Neural progenitor cell (in vitro differentiated cells): ENCODE measurements around the gene ZNF790. TPM values are rescaled to one million over a fixed set of nuclear protein-coding genes. Genes with fewer than 3 reads are reported as not detected.

ENCODE experiments used
- DNase-seq: peaks from one replicate; pipeline ENCODE4 v3.0.0-alpha.2; 2016; ENCODE audit warnings: low spot score
- H2AFZ ChIP-seq: fragments of 200-600 bp; sonication (generic); replicated peaks from 2 replicates; pipeline ENCODE4 v1.6.1; 2016; ENCODE audit warnings: antibody characterized with exemption
- H3F3A ChIP-seq: fragments of 200-600 bp; sonication (generic); 2 replicates; pipeline ENCODE4 v1.6.1; 2016; ENCODE audit warnings: antibody characterized with exemption, low read depth
- H3K27ac ChIP-seq: fragments of 200-600 bp; sonication (generic); 2 replicates; pipeline ENCODE4 v1.5.1; 2016; ENCODE audit warnings: mild to moderate bottlenecking
- H3K27me3 ChIP-seq: fragments of 200-600 bp; sonication (generic); 2 replicates; pipeline ENCODE4 v1.6.1; 2016; ENCODE audit warnings: mild to moderate bottlenecking, moderate library complexity
- H3K36me3 ChIP-seq: fragments of 200-600 bp; sonication (generic); 2 replicates; pipeline ENCODE4 v1.5.1; 2016
- H3K4me1 ChIP-seq: fragments of 200-600 bp; sonication (generic); 2 replicates; pipeline ENCODE4 v1.6.1; 2016; ENCODE audit warnings: mixed run types
- H3K4me2 ChIP-seq: fragments of 200-600 bp; sonication (generic); 2 replicates; pipeline ENCODE4 v1.6.1; 2016
- H3K4me3 ChIP-seq: fragments of 200-600 bp; sonication (generic); 2 replicates; pipeline ENCODE4 v1.5.1; 2016
- H3K79me2 ChIP-seq: fragments of 200-600 bp; sonication (generic); 2 replicates; pipeline ENCODE4 v1.6.1; 2016; ENCODE audit warnings: low read depth
- H3K9ac ChIP-seq: fragments of 200-600 bp; sonication (generic); 2 replicates; pipeline ENCODE4 v1.6.1; 2016
- H3K9me3 ChIP-seq: fragments of 200-600 bp; sonication (generic); 2 replicates; pipeline ENCODE4 v1.5.1; 2016; ENCODE audit warnings: low read depth
- H4K20me1 ChIP-seq: fragments of 200-600 bp; sonication (generic); 2 replicates; pipeline ENCODE4 v1.6.1; 2016; ENCODE audit warnings: low read depth
- H3K27ac Mint-ChIP-seq: 3 replicates; pipeline ENCODE4 v1.8.0; 2021; ENCODE audit warnings: mixed read lengths
- H3K27me3 Mint-ChIP-seq: 2 replicates; pipeline ENCODE4 v1.8.0; 2022; ENCODE audit warnings: low read depth, mild to moderate bottlenecking, inconsistent platforms, moderate library complexity, mixed read lengths; ENCODE audit not compliant: insufficient read depth
- H3K36me3 Mint-ChIP-seq: 3 replicates; pipeline ENCODE4 v1.8.0; 2021; ENCODE audit warnings: mixed read lengths
- H3K4me1 Mint-ChIP-seq: 3 replicates; pipeline ENCODE4 v1.8.0; 2021; ENCODE audit warnings: mixed read lengths
- H3K4me3 Mint-ChIP-seq: 3 replicates; pipeline ENCODE4 v1.8.0; 2021; ENCODE audit warnings: mild to moderate bottlenecking, moderate library complexity, mixed read lengths
- H3K9me3 Mint-ChIP-seq: 3 replicates; pipeline ENCODE4 v1.8.0; 2020; ENCODE audit warnings: mixed read lengths
- EZH2 ChIP-seq: fragments of 200-600 bp; sonication (generic); IDR thresholded peaks from 2 replicates; pipeline ENCODE4 v1.6.1; 2017; ENCODE audit warnings: antibody characterized with exemption, mild to moderate bottlenecking, moderate library complexity
- EZH2phosphoT487 ChIP-seq: fragments of 200-600 bp; sonication (generic); IDR thresholded peaks from 2 replicates; pipeline ENCODE4 v1.6.1; 2017; ENCODE audit warnings: antibody characterized with exemption
- total RNA-seq: library from RNA; depleted of rRNA; stranded (reverse); fragments of >200 nt; gene quantifications from 2 replicates; pipeline ENCODE4 v1.2.3, GENCODE V29; 2015; ENCODE audit warnings: low replicate concordance
- TF ChIP-seq, protein P1 (sequence below): fragments of 200-600 bp; sonication (generic); IDR thresholded peaks from 2 replicates; pipeline ENCODE4 v1.5.1; 2017; ENCODE audit warnings: antibody characterized with exemption, mild to moderate bottlenecking

Gene ZNF790
- total RNA-seq, 1 donor from 2014 or later: 18.8 TPM

DNA sequence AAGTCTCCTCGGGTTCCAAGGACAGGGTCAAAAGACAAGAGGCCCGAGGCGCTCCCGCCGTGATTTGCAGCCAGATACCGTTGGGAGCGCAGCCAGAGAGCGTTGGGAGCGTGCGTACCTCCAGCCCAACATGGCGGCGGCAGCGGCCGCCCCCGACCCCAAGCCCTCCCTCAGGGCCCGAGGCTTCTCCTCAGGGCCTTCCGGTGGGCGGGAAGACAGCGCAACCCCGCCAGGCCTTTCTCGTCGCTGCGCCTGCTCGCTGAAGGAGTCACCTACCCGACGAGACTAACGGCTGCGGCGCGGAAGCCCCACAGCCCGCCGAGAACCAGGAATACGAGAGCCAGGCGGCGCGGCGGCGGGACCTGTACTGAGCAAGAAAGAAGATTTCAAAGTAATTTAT is 62.4 kb downstream of the ZNF790 start:
- Histone ChIP-seq H4K20me1 (no peaks in the 10 kb centered on the region), H3K4me2 (no peak overlapping the region), H3F3A (no peaks in the 10 kb centered on the region), H3K9me3 (peaks cover 11% of the 10 kb centered on the region), H3K27me3 (no peaks in the 10 kb centered on the region), H3K79me2 (peaks cover 22% of the 10 kb centered on the region), H2AFZ (no peak overlapping the region), H3K4me3 (no peak overlapping the region), H3K27ac (no peak overlapping the region), H3K4me1 (no peaks in the 10 kb centered on the region), H3K9ac (no peak overlapping the region), H3K36me3 (peaks cover 10% of the 10 kb centered on the region)
- DNase-seq: no peak
- H3K4me3 Mint-ChIP-seq: no peak overlapping the region
- peaks cover 23% of the 10 kb centered on the region for H3K36me3 Mint-ChIP-seq
- H3K27me3 Mint-ChIP-seq: no peaks in the 10 kb centered on the region
- peaks cover 73% of the 10 kb centered on the region for H3K9me3 Mint-ChIP-seq
- no peak overlapping the region for H3K27ac Mint-ChIP-seq
- peaks cover 12% of the 10 kb centered on the region for H3K4me1 Mint-ChIP-seq
- TF ChIP-seq EZH2phosphoT487 (no peak), EZH2 (no peak)
- TF ChIP-seq, protein P1, sequence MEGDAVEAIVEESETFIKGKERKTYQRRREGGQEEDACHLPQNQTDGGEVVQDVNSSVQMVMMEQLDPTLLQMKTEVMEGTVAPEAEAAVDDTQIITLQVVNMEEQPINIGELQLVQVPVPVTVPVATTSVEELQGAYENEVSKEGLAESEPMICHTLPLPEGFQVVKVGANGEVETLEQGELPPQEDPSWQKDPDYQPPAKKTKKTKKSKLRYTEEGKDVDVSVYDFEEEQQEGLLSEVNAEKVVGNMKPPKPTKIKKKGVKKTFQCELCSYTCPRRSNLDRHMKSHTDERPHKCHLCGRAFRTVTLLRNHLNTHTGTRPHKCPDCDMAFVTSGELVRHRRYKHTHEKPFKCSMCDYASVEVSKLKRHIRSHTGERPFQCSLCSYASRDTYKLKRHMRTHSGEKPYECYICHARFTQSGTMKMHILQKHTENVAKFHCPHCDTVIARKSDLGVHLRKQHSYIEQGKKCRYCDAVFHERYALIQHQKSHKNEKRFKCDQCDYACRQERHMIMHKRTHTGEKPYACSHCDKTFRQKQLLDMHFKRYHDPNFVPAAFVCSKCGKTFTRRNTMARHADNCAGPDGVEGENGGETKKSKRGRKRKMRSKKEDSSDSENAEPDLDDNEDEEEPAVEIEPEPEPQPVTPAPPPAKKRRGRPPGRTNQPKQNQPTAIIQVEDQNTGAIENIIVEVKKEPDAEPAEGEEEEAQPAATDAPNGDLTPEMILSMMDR: no peak

DNA sequence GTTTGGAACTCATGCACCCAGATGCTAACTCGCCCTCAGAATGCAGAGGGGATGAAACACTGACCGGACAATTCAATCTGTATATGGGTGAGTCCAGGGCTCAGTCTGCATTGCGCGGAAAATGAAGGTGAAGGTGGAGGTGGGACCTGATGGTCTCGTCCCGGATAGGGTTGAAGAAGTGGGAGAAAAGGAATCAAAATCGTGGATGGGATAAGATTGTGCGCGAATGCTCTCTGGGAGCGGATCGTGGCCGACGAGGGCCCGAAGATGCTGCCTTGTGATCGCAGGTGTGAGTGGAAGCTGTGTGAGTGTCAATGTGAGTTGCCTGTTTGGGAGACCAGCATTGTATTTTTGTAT is 65.0 kb downstream of the ZNF790 start:
- H3K4me1 ChIP-seq: no peaks in the 10 kb centered on the region
- H3K9ac ChIP-seq: no peak overlapping the region
- H3K4me1 Mint-ChIP-seq: peaks cover 12% of the 10 kb centered on the region
- H3K4me3 Mint-ChIP-seq: peak overlapping the region; percentile 98
- peaks cover 22% of the 10 kb centered on the region for H3K36me3 ChIP-seq
- H4K20me1 ChIP-seq: no peaks in the 10 kb centered on the region
- H3K27ac Mint-ChIP-seq: no peak overlapping the region
- peak overlapping the region; percentile 97 for H3K4me2 ChIP-seq
- no peak for DNase-seq
- no peak for TF ChIP-seq EZH2
- TF ChIP-seq, protein P1: no peak
- no peak for TF ChIP-seq EZH2phosphoT487
- no peaks in the 10 kb centered on the region for H3K27me3 ChIP-seq
- H3K27ac ChIP-seq: no peak overlapping the region
- peaks cover 14% of the 10 kb centered on the region for H3K9me3 ChIP-seq
- H3K9me3 Mint-ChIP-seq: peaks cover 67% of the 10 kb centered on the region
- peaks cover 5% of the 10 kb centered on the region for H3K27me3 Mint-ChIP-seq
- peak overlapping the region; percentile 98 for H2AFZ ChIP-seq
- peak overlapping the region; percentile 74 for H3K4me3 ChIP-seq
- peaks cover 47% of the 10 kb centered on the region for H3K79me2 ChIP-seq
- H3F3A ChIP-seq: no peaks in the 10 kb centered on the region
- H3K36me3 Mint-ChIP-seq: peaks cover 31% of the 10 kb centered on the region

DNA sequence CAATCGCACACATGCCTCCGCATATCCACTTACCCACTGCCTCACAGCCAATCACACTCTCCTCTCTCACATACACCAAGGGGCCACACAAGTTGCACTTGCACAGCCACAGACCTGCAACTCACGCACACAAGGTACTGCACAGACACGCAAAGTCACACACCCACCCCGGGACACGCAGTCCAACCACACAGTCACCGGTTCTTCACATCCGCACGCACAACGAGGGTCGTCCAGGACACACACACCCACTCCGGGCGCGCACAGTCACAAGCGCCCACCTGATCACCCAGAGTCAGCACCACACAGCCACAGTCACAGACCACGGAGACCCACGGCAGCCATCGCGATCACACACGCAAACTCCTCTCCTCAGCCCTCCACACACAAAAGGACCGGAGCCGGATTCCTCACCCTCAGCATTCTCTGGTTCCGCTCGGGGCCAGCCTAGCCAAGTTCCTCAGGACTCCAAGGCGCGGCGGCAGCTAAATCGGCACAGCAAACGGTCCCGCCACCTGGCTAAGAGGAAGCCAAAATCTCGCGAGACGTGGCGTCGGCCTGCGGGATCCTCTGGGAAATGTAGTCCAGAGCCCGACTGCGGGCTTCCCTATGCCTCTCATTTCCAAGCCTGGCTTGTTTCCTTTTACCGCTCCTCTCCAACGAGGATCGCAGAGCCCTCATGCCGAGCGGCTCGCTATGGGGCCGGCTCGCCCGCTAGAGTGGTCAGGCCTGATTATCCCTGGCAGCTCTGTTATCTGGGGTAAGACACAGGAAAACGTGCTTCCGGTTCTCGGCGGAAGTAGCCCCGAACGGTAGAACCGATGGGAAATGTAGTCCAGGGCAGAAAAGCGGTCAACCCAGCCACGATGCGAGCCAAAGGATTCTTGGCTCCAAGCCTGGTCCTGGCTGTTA is 65.6 kb downstream of the ZNF790 start, which contains the start of gene ZNF850:
ZNF850 (minus strand) TSS at position 497 of the 912 bp plus-strand sequence. CDS start 10,201 bp downstream, outside the sequence.
- TF ChIP-seq EZH2: no peak
- TF ChIP-seq, protein P1: no peak
- TF ChIP-seq EZH2phosphoT487: no peak
- Mint-ChIP-seq H3K27me3 (peaks cover 5% of the 10 kb centered on the region), H3K9me3 (peaks cover 65% of the 10 kb centered on the region), H3K36me3 (peaks cover 29% of the 10 kb centered on the region), H3K4me1 (peaks cover 12% of the 10 kb centered on the region), H3K4me3 (peak within 1 kb of the TSS; percentile 98), H3K27ac (peak within 1 kb of the TSS; percentile 94)
- H3K4me2 ChIP-seq: peak within 1 kb of the TSS; percentile 97
- peak; percentile 99 for DNase-seq
- peak within 1 kb of the TSS; percentile 64 for H3K27ac ChIP-seq
- H3K36me3 ChIP-seq: peaks cover 22% of the 10 kb centered on the region
- peak within 1 kb of the TSS; percentile 87 for H3K9ac ChIP-seq
- no peaks in the 10 kb centered on the region for H3K4me1 ChIP-seq
- H4K20me1 ChIP-seq: no peaks in the 10 kb centered on the region
- H3K27me3 ChIP-seq: no peaks in the 10 kb centered on the region
- peaks cover 54% of the 10 kb centered on the region for H3K79me2 ChIP-seq
- peaks cover 14% of the 10 kb centered on the region for H3K9me3 ChIP-seq
- no peaks in the 10 kb centered on the region for H3F3A ChIP-seq
- peak within 1 kb of the TSS; percentile 74 for H3K4me3 ChIP-seq
- H2AFZ ChIP-seq: peak within 1 kb of the TSS; percentile 98
